ENCODE measurements around the gene DIAPH3.

DIAPH3 gene

GRCh38 chr13:59834801-59835200 is 328.9 kb downstream of the DIAPH3 start:
- Histone ChIP-seq H4K8ac (ENCODE audit: low read length) (no peak overlapping the region), H3K27ac (ENCODE audit: low read length, poor library complexity, severe bottlenecking) (no peak overlapping the region), H2BK12ac (ENCODE audit: low read length in 2 of 2) (no peak overlapping the region), H2BK120ac (ENCODE audit: low read depth, low read length) (no peak overlapping the region), H3K27me3 (ENCODE audit: control insufficient read depth in 1 of 2, insufficient read depth in 1 of 2, low read length in 2 of 2) (no peaks in the 10 kb centered on the region), H3K18ac (ENCODE audit: low read depth in 1 of 2, low read length in 2 of 2) (no peak overlapping the region), H3K9me3 (ENCODE audit: control insufficient read depth, low read length) (no peaks in the 10 kb centered on the region), H2BK5ac (ENCODE audit: low read depth, low read length, poor library complexity, severe bottlenecking) (no peak overlapping the region), H3K9ac (ENCODE audit: low read length) (no peak overlapping the region), H2AK5ac (ENCODE audit: low read length, severe bottlenecking) (no peak overlapping the region), H3K23ac (ENCODE audit: low read length in 2 of 2) (no peak overlapping the region), H2BK15ac (ENCODE audit: low read depth, poor library complexity, severe bottlenecking) (no peak overlapping the region), H4K91ac (ENCODE audit: low read length) (no peak overlapping the region), H3K4me1 (ENCODE audit: control insufficient read depth, insufficient read depth, low read depth, low read length) (no peaks in the 10 kb centered on the region), H3K36me3 (ENCODE audit: control insufficient read depth in 1 of 2, insufficient read depth in 2 of 2, low read depth in 1 of 2, low read length in 2 of 2) (peaks cover 0 to 2% of the 10 kb centered on the region in 2 experiments), H3K4me2 (ENCODE audit: low read length, poor library complexity, severe bottlenecking) (no peak overlapping the region), H3K4me3 (ENCODE audit: insufficient read depth in 1 of 2, low read depth in 1 of 2, low read length in 2 of 2) (no peak overlapping the region), H3K4ac (ENCODE audit: low read depth in 1 of 2, low read length in 2 of 2) (no peak overlapping the region), H2AFZ (ENCODE audit: low read depth, low read length) (no peak overlapping the region), H3K14ac (ENCODE audit: low read length in 2 of 2) (no peak overlapping the region), H3K79me1 (replicated peaks; ENCODE audit: low read length, poor library complexity, severe bottlenecking) (peaks cover 4% of the 10 kb centered on the region)
- DNase-seq: peak; percentile 64

GRCh38 chr13:59829690-59830089 is 334.0 kb downstream of the DIAPH3 start:
- no peak overlapping the region for H2BK120ac ChIP-seq (ENCODE audit: low read depth, low read length)
- H2AK5ac ChIP-seq (ENCODE audit: low read length, severe bottlenecking): no peak overlapping the region
- H3K18ac ChIP-seq (ENCODE audit: low read depth in 1 of 2, low read length in 2 of 2): no peak overlapping the region
- H3K4me3 ChIP-seq (ENCODE audit: insufficient read depth in 1 of 2, low read depth in 1 of 2, low read length in 2 of 2): no peak overlapping the region
- no peak overlapping the region for H3K4me2 ChIP-seq (ENCODE audit: low read length, poor library complexity, severe bottlenecking)
- H3K14ac ChIP-seq (ENCODE audit: low read length in 2 of 2): no peak overlapping the region
- no peak overlapping the region for H2BK15ac ChIP-seq (ENCODE audit: low read depth, poor library complexity, severe bottlenecking)
- H3K79me1 ChIP-seq (replicated peaks; ENCODE audit: low read length, poor library complexity, severe bottlenecking): peaks cover 5% of the 10 kb centered on the region
- no peak overlapping the region for H4K91ac ChIP-seq (ENCODE audit: low read length)
- H3K9ac ChIP-seq (ENCODE audit: low read length): no peak overlapping the region
- H3K4ac ChIP-seq (ENCODE audit: low read depth in 1 of 2, low read length in 2 of 2): no peak overlapping the region
- H2BK5ac ChIP-seq (ENCODE audit: low read depth, low read length, poor library complexity, severe bottlenecking): no peak overlapping the region
- H3K36me3 ChIP-seq (ENCODE audit: control insufficient read depth in 1 of 2, insufficient read depth in 2 of 2, low read depth in 1 of 2, low read length in 2 of 2): no peaks in the 10 kb centered on the region
- H3K27me3 ChIP-seq (ENCODE audit: control insufficient read depth in 1 of 2, insufficient read depth in 1 of 2, low read length in 2 of 2): no peaks in the 10 kb centered on the region
- H3K27ac ChIP-seq (ENCODE audit: low read length, poor library complexity, severe bottlenecking): no peak overlapping the region
- H3K4me1 ChIP-seq (ENCODE audit: control insufficient read depth, insufficient read depth, low read depth, low read length): no peaks in the 10 kb centered on the region
- no peak overlapping the region for H2AFZ ChIP-seq (ENCODE audit: low read depth, low read length)
- no peak for DNase-seq
- H4K8ac ChIP-seq (ENCODE audit: low read length): no peak overlapping the region
- H2BK12ac ChIP-seq (ENCODE audit: low read length in 2 of 2): no peak overlapping the region
- no peak overlapping the region for H3K23ac ChIP-seq (ENCODE audit: low read length in 2 of 2)
- H3K9me3 ChIP-seq (ENCODE audit: control insufficient read depth, low read length): no peaks in the 10 kb centered on the region

GRCh38 chr13:59823486-59823885 is 340.2 kb downstream of the DIAPH3 start:
- Histone ChIP-seq H3K4me2 (ENCODE audit: low read length, poor library complexity, severe bottlenecking) (no peak overlapping the region), H3K14ac (ENCODE audit: low read length in 2 of 2) (no peak overlapping the region), H2AFZ (ENCODE audit: low read depth, low read length) (no peak overlapping the region), H3K4me1 (ENCODE audit: control insufficient read depth, insufficient read depth, low read depth, low read length) (no peaks in the 10 kb centered on the region), H4K91ac (ENCODE audit: low read length) (no peak overlapping the region), H3K36me3 (ENCODE audit: control insufficient read depth in 1 of 2, insufficient read depth in 2 of 2, low read depth in 1 of 2, low read length in 2 of 2) (no peaks in the 10 kb centered on the region), H2BK12ac (ENCODE audit: low read length in 2 of 2) (no peak overlapping the region), H3K4ac (ENCODE audit: low read depth in 1 of 2, low read length in 2 of 2) (no peak overlapping the region), H3K79me1 (replicated peaks; ENCODE audit: low read length, poor library complexity, severe bottlenecking) (peaks cover 3% of the 10 kb centered on the region), H2BK15ac (ENCODE audit: low read depth, poor library complexity, severe bottlenecking) (no peak overlapping the region), H2AK5ac (ENCODE audit: low read length, severe bottlenecking) (no peak overlapping the region), H3K9ac (ENCODE audit: low read length) (no peak overlapping the region), H2BK5ac (ENCODE audit: low read depth, low read length, poor library complexity, severe bottlenecking) (no peak overlapping the region), H3K27ac (ENCODE audit: low read length, poor library complexity, severe bottlenecking) (no peak overlapping the region), H3K4me3 (ENCODE audit: insufficient read depth in 1 of 2, low read depth in 1 of 2, low read length in 2 of 2) (no peak overlapping the region), H3K9me3 (ENCODE audit: control insufficient read depth, low read length) (no peaks in the 10 kb centered on the region), H3K27me3 (ENCODE audit: control insufficient read depth in 1 of 2, insufficient read depth in 1 of 2, low read length in 2 of 2) (no peaks in the 10 kb centered on the region), H2BK120ac (ENCODE audit: low read depth, low read length) (no peak overlapping the region), H3K23ac (ENCODE audit: low read length in 2 of 2) (no peak overlapping the region), H3K18ac (ENCODE audit: low read depth in 1 of 2, low read length in 2 of 2) (no peak overlapping the region), H4K8ac (ENCODE audit: low read length) (no peak overlapping the region)
- 0% methylated on average over 1 of the region's 1 CpG for WGBS
- peak; percentile 42 for DNase-seq

- Histone ChIP-seq H4K8ac (ENCODE audit: low read length) (no peak overlapping the region), H4K91ac (ENCODE audit: low read length) (no peak overlapping the region), H3K27ac (ENCODE audit: low read length, poor library complexity, severe bottlenecking) (no peak overlapping the region), H3K36me3 (ENCODE audit: control insufficient read depth in 1 of 2, insufficient read depth in 2 of 2, low read depth in 1 of 2, low read length in 2 of 2) (no peaks in the 10 kb centered on the region), H3K9ac (ENCODE audit: low read length) (no peak overlapping the region), H2BK12ac (ENCODE audit: low read length in 2 of 2) (no peak overlapping the region), H2AK5ac (ENCODE audit: low read length, severe bottlenecking) (no peak overlapping the region), H2BK15ac (ENCODE audit: low read depth, poor library complexity, severe bottlenecking) (no peak overlapping the region), H2AFZ (ENCODE audit: low read depth, low read length) (no peak overlapping the region), H3K14ac (ENCODE audit: low read length in 2 of 2) (no peak overlapping the region), H3K4ac (ENCODE audit: low read depth in 1 of 2, low read length in 2 of 2) (no peak overlapping the region), H3K4me3 (ENCODE audit: insufficient read depth in 1 of 2, low read depth in 1 of 2, low read length in 2 of 2) (no peak overlapping the region), H2BK120ac (ENCODE audit: low read depth, low read length) (no peak overlapping the region), H3K4me2 (ENCODE audit: low read length, poor library complexity, severe bottlenecking) (no peak overlapping the region), H2BK5ac (ENCODE audit: low read depth, low read length, poor library complexity, severe bottlenecking) (no peak overlapping the region), H3K79me1 (replicated peaks; ENCODE audit: low read length, poor library complexity, severe bottlenecking) (peaks cover 3% of the 10 kb centered on the region), H3K27me3 (ENCODE audit: control insufficient read depth in 1 of 2, insufficient read depth in 1 of 2, low read length in 2 of 2) (no peaks in the 10 kb centered on the region), H3K4me1 (ENCODE audit: control insufficient read depth, insufficient read depth, low read depth, low read length) (no peaks in the 10 kb centered on the region), H3K18ac (ENCODE audit: low read depth in 1 of 2, low read length in 2 of 2) (no peak overlapping the region), H3K23ac (ENCODE audit: low read length in 2 of 2) (no peak overlapping the region), H3K9me3 (ENCODE audit: control insufficient read depth, low read length) (no peaks in the 10 kb centered on the region)
- DNase-seq: no peak
- WGBS: 100% methylated on average over 2 of the region's 3 CpGs
These were observed 354.2 kb downstream of the DIAPH3 start for GRCh38 chr13:59809564-59809963.

Measured in mesenchymal stem cell (in vitro differentiated cells and primary cell).